ENCODE data around the gene PGM1. TPM values are rescaled to one million over a fixed set of nuclear protein-coding genes. Genes with fewer than 3 reads are reported as not detected.

Gene PGM1
- total RNA-seq, 2 donors from 2014 or later: 114 to 120 TPM

Other genes with a start within 250 kb of the PGM1 start
- gene ALG6, start 225.8 kb upstream of the PGM1 start, total RNA-seq: 10 to 100 TPM in 1 of 2 donors, 1 to 10 TPM in 1; 9.7 to 12.8 TPM
- gene ITGB3BP, start 70.2 kb upstream of the PGM1 start, total RNA-seq: 10 to 100 TPM; 11.5 to 12.7 TPM
- 1 to 10 TPM; 2.5 to 2.9 TPM for gene EFCAB7, start 69.9 kb upstream of the PGM1 start, total RNA-seq
- 1 to 10 TPM; 5.1 to 7.1 TPM for gene ROR1, start 180.6 kb downstream of the PGM1 start, total RNA-seq